Omental fat pad (tissue), 4 donors: ENCODE results near the gene MLH3. TPM values are rescaled to one million over a fixed set of nuclear protein-coding genes. Genes with fewer than 3 reads are reported as not detected.

ENCODE experiments used
- ATAC-seq: fragments of 150-250 bp; one replicate; pipeline ENCODE4 v1.9.1; 2016; ENCODE audit warnings: mild to moderate bottlenecking, moderate library complexity; ENCODE audit not compliant: low FRiP score
- DNase-seq: peaks from one replicate; pipeline ENCODE4 v3.0.0-alpha.2; 2019; ENCODE audit warnings: low spot score
- CTCF ChIP-seq, 3 donors: fragments of 450-650 bp; IDR thresholded peaks; one replicate each; pipeline ENCODE4 v1.5.1; 2016 to 2017; ENCODE audit warnings: antibody characterized with exemption in 3 of 3, mild to moderate bottlenecking in 3 of 3, moderate library complexity in 2 of 3
- total RNA-seq, 4 donors: library from RNA; depleted of rRNA; stranded (reverse); fragments of >200 nt; gene quantifications; one replicate each; pipeline ENCODE4 v1.1.0, GENCODE V29; 2016

Gene MLH3
- total RNA-seq, 4 donors from 2014 or later = 20.4 to 47.1 (median 24.4) TPM

- no peak for TF ChIP-seq CTCF (IDR thresholded peaks at IDR 0.05)
- DNase-seq (no peak), ATAC-seq (no peak)
Observed at GRCh38 chr14:74978416-74978947, 72.8 kb downstream of the MLH3 start.

- TF ChIP-seq CTCF (IDR thresholded peaks at IDR 0.05) = no peak
- ATAC-seq = peak; percentile 54
- DNase-seq = no peak
Observed at GRCh38 chr14:74977901-74978385, 73.3 kb downstream of the MLH3 start.

- TF ChIP-seq CTCF (IDR thresholded peaks at IDR 0.05) = no peak
- ATAC-seq (no peak), DNase-seq (no peak)
Observed at GRCh38 chr14:74977164-74977900, 73.9 kb downstream of the MLH3 start.

- DNase-seq (no peak), ATAC-seq (no peak)
- TF ChIP-seq CTCF (IDR thresholded peaks at IDR 0.05) = no peak
Observed at GRCh38 chr14:74976264-74977113, 74.8 kb downstream of the MLH3 start.

GRCh38 chr14:74975059-74975810 is 76.0 kb downstream of the MLH3 start:
- peak; percentile 41 for ATAC-seq
- no peak for TF ChIP-seq CTCF (IDR thresholded peaks at IDR 0.05)
- DNase-seq = peak; percentile 67

GRCh38 chr14:74974364-74975058 is 76.8 kb downstream of the MLH3 start:
- DNase-seq = no peak
- TF ChIP-seq CTCF (IDR thresholded peaks at IDR 0.05) = no peak
- ATAC-seq = no peak
